Measurements from ENCODE around the gene IFIT3.

IFIT3 gene

DNA sequence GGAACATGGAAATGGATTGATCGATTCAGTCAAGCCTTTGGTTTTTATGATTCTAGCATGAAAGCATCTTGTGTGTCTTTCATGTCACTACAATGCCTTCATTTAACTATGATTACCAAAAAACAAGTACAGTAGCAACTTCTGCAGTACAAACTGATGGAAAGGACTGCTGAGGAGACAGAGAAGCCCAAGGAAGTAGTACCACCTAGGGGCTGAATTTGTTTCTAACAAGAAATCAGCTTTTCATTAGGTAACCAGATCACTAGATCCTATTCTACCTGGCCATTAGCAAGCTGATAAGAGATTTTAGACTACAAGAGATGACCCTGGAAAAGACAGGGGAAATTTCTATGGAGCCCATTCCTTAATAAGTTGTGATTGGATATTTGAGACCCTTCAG is 61.5 kb downstream of the IFIT3 start:
- DNase-seq (ENCODE audit: low read depth in 3 of 3, low spot score in 1 of 3), result no peak

Measured in stimulated activated CD4-positive, alpha-beta T cell treated with anti-CD3 and anti-CD28 coated beads, TNF-alpha, amount 100 ng/mL, for 1 hour (primary cell).